VCaP (cell line): ENCODE data around the gene SETDB1.
A peak's percentile ranks its signal among the peaks of the same experiment; 100 is the strongest.

Experiments used
- H3K27ac ChIP-seq: fragments of 450-650 bp; 2 replicates; pipeline ENCODE4 v1.5.1; 2017
- TF ChIP-seq, protein P1 (sequence below): fragments of 450-650 bp; conservative IDR thresholded peaks from 2 replicates; pipeline ENCODE4 v1.5.1; 2017; ENCODE audit warnings: mild to moderate bottlenecking, moderate library complexity

SETDB1 gene

DNA sequence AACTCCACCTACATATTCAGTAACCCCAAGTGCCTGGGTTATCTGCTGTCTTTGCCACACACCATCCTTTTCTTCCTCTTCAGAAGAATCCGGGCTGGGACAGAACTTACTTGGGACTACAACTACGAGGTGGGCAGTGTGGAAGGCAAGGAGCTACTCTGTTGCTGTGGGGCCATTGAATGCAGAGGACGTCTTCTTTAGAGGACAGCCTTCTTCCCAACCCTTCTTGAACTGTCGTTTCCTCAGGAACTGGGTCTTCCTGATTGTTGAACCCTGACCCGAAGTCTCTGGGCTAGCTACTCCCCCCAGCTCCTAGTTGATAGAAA is 38.0 kb downstream of the SETDB1 start:
- TF ChIP-seq, protein P1, sequence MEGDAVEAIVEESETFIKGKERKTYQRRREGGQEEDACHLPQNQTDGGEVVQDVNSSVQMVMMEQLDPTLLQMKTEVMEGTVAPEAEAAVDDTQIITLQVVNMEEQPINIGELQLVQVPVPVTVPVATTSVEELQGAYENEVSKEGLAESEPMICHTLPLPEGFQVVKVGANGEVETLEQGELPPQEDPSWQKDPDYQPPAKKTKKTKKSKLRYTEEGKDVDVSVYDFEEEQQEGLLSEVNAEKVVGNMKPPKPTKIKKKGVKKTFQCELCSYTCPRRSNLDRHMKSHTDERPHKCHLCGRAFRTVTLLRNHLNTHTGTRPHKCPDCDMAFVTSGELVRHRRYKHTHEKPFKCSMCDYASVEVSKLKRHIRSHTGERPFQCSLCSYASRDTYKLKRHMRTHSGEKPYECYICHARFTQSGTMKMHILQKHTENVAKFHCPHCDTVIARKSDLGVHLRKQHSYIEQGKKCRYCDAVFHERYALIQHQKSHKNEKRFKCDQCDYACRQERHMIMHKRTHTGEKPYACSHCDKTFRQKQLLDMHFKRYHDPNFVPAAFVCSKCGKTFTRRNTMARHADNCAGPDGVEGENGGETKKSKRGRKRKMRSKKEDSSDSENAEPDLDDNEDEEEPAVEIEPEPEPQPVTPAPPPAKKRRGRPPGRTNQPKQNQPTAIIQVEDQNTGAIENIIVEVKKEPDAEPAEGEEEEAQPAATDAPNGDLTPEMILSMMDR, result no peak
- no peak overlapping the region for H3K27ac ChIP-seq

DNA sequence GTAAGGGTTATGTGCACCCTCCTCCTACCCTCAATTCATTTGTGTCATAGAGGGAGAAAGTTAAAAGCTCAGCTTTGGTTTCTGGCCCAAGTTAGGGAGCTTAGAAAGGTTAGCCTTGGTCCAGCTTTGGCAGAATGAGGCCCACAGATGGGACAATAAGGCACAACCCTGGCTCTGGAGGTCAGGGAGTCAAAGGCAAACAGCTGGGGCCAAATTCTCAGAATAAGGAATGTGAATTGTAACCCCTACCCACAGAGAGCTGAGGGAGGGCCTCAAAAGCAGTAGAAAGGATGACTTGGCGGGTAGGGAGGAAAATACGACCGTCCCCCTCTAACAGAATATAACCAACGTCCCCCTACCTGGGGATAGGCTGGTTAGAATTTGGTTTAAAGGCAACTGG is 39.4 kb downstream of the SETDB1 start:
- H3K27ac ChIP-seq, result no peak overlapping the region
- TF ChIP-seq, protein P1, result no peak

DNA sequence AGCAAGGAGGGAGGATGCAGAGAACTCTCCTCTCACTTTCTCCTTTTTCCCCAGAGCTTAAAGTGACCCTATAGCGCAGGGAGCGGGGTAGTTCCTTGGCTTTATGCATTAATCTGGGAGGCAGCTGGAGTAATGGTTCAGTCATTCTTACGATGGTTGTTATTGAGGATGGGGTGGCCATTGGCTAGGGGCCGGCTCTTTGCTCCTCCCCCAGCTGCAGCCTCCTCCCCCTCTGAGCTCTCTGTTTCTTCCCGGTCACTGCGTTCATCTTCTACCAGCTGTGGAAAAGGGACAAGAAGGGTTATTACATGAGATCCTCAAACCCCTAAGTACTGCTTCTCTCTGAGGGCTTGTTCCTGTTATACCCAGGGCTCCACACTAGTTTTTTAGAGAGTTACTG is 39.8 kb downstream of the SETDB1 start:
- H3K27ac ChIP-seq, result no peak overlapping the region
- TF ChIP-seq, protein P1, result no peak

DNA sequence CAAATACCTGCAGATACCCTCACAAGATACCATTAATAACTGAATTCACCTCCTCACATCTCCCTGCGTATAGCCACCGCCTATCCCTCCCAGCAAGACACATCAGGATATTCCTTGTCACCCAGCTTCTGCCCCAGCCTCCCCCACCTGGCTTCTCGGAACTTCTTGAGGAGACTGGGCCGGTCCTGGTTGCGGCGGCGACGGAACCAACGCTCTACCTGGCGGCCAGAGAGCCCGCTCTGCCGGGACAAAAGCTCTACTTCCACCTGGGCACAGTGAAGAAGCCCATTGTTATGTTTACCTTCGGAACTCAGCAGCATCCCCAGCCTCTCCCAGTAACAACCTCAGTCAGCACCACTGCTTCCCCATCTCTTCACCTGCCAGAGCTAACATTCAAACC is 41.8 kb downstream of the SETDB1 start:
- 0 out of 2 replicates have a peak overlapping the region, but pooled peaks have one; percentile 8 for H3K27ac ChIP-seq
- TF ChIP-seq, protein P1, result no peak

DNA sequence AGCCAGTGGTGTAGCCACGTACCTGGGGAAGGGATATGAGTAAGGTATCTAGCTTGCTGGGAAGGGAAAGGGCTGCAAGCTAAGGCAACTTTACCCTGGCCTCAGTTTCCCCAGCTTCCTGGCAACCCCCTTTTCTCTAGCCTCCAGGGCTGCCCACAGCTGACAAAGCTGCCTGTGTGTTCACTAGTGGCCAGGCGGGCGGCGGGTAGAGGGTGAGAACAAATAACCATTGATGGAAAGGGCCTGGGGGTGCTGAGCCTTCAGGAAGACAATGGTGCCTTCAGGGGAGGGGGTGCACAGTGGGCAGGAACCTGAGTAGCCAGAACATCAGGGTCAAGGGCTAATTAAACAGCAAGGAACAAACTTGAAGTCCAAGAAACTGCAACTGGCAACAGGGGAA is 42.3 kb downstream of the SETDB1 start:
- 0 out of 2 replicates have a peak overlapping the region, but pooled peaks have one; percentile 8 for H3K27ac ChIP-seq
- TF ChIP-seq, protein P1, result no peak

DNA sequence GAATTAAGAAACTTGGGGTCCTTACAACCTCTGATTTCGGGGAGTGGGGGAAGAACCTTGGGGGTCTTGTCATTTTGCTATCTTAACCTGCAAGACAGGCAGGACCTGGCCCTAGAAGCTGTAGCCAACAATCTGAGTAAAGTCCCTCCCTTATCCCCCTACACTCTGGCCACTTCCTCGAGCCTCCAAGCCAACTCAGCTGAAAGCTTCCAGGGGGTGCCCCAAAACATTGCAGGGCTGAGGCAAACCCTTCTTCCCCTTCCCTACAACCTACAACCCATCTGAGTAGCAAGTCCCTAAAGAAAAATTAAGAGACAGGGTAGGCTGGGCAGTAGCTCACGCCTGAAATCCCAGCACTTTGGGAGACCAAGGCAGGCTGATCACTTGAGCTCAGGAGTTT is 43.5 kb downstream of the SETDB1 start:
- TF ChIP-seq, protein P1, result no peak
- no peak overlapping the region for H3K27ac ChIP-seq

DNA sequence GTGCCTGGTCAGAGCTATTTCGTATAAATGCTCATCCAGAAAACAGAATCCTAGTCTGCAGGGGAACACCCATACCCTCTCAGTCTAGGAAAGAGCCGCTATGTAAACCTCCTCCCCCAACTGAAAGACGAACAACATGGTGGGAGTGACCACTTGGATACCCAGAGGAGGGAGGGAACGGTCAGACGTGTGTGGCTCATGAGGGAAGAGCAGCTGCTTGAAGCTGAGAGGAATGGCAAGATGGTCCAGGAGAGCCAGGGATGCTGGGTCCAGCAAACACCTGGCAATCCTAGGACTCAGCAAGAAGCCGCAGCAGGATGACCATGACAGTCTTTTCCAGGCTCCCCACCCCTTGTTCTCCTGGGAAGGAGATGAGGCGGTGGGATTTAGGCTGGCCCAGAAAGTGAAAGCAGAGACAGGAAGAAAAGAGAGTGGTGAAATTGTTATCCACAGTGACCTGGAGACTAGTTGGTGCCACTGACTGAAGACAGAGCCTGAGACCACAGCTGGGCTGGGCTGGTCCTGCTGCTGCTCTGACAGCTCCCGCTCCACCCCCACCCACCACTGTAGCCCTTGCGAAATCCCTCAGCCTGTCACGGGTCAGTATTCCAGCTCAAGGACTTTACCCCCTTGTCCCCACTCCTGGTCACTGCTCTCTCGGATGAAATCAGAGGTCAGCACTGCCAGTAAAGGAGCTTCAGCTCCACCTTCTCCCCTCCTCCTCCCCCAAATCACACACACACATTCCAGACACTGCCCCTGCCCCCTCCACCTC is 44.8 kb downstream of the SETDB1 start:
- peak overlapping the region; percentile 97 for H3K27ac ChIP-seq
- TF ChIP-seq, protein P1, result no peak
